ENCODE measurements around the gene SULT1A4.
"Not testable (repeated sequence)": the region's sequence is repeated elsewhere in the genome, so short reads cannot be mapped to it uniquely, and the experiment has no call there.

Gene SULT1A4

DNA sequence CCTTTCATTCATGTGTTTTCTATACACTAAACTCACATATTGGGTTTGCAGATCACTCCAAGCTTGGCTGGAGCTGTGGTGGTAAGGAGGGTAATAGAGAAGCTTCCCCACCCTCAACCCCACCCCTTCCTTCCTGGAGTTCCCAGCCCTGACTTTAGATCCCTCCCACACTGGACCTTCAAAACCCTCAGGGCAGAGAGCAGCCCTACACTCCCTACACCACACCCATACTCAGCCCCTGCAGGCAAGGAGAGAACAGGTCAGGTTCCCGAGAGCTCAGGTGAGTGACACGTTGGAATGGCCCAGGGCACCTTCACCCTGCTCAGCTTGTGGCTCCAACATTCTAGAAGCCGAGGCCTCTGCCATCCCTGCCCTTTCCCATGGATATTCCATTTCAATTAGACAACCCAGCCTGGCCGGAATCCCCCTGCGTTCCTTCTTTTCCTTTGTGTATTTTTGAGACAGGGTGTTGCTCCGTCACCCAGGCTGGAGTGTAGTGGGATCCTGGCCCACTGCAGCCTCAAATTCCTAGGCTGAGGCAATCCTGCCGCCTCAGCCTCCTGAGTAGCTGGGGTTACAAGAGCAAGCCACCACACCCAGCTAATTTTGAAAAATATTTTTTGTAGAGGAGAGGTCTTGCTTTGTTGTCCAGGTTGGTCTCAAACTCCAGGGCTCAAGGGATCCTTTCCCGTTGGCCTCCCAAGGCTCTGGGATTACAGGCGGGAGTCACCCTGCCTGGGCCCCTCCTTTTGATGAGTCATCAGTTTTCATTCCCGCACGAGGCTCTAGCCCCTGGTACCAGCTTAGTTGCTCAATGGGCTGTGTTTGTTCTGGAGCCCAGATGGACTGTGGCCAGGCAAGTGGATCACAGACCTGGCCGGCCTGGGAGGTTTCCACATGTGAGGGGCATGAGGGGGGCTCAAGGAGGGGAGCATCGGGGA lies at the start of gene SULT1A4:
TSS of gene SULT1A4 (plus strand) at position 208 of the 941 bp plus-strand sequence. CDS start 1,473 bp downstream, outside the sequence.
- DNase-seq (ENCODE audit: low read depth) = not testable (repeated sequence)

DNA sequence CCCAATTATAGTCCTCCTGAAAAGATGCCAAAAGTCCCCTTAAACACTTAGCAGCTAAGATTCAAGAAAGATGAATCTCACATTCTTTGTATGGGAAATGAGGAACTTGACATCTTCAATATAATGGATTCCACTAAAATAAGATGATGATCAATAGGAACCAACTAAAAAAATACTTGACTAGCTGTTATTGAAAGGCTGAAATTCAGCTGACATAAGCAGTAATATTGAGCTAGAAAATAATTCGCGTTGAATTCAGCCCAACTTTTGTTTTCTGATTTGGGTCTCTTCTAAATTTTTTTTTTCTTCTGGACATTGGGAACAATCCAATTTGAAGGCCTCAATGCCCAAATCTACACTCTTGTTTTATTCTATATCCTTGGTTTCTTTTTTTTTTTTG lies 36.1 kb upstream of the SULT1A4 start:
- not testable (repeated sequence) for DNase-seq (ENCODE audit: low read depth)

DNA sequence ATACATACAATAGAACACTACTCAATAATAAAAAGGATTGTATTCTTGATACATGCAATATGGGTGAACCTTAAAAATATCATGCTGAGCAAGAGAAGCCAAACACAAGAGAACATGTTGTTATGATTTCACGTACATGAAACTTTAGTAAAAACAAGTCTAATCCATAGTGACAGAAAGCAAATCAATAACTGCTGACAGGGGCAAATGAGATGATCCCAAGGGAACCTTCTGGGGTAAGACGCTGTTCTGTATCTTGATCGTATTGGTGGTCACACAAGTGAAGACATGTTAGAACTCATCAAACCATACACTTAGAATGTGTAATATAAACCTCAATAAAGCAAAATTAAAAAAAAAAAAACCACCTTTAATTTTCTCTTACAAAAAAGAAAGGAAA lies 34.3 kb upstream of the SULT1A4 start:
- DNase-seq (ENCODE audit: low read depth) = not testable (repeated sequence)

DNA sequence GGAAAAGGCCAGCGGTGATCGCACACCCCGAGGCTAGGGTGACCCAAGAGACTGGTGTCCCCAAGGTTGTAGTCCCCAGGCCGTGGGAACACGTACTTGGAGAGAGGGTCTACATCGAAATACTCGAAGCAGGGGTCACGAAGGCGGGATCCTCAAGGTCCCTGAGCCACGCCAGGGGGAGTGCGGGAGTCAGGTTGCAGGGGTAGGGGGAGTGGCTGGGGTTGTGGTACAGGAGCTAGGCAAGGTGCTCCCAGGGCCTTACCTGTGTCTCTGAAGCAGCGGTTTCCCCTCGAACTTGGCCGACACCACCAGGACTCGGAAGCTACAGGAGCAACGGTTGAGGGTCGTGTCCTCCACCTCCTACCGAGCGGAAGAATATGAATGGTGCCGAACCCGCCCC lies 6.0 kb upstream of the SULT1A4 start:
- DNase-seq (ENCODE audit: low read depth) = not testable (repeated sequence)

DNA sequence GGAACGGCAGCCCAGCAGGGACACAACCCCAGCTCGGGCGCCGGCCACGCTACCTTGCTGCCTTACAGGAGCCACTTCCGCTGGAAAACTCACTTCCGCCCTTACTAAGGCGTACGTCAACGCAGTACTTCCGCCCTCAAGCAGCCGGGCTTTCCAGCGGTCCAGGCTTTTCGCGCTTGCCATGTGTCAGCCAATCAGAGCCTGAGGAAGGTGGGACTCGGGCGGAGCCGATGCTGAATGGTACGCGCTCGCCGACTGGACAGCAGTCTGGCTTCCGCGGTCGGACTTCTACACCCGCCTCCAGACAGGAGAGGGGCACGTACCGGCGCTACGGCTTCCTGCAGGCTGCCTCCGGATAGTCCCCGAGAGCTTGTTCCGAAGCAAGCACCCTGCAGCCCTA lies 5.4 kb upstream of the SULT1A4 start, which contains the start of the genes BOLA2 and SLX1B:
TSS of gene BOLA2 (minus strand) at position 83 of the 400 bp plus-strand sequence. CDS start 98 bp downstream, outside the sequence.
TSS of gene SLX1B (plus strand) at position 265 of the 400 bp plus-strand sequence.
- not testable (repeated sequence) for DNase-seq (ENCODE audit: low read depth)

DNA sequence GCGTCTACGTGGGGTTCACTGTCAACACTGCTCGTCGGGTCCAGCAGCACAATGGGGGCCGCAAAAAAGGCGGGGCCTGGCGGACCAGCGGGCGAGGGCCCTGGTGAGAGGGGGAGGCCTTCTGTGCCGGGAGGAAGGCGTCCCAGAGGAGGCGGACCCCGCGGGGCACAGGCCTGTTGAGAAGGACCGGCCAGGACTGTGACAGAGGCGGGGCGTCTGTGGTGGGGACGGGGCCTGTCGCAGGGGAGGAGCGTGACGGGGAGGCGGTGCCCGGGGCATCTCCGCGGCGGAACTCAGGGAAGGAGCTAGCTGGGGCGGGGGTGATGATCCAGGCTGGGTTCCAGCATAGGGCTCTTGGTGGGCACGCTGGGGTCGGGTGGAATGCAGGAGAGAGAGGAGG lies 4.9 kb upstream of the SULT1A4 start:
- not testable (repeated sequence) for DNase-seq (ENCODE audit: low read depth)

DNA sequence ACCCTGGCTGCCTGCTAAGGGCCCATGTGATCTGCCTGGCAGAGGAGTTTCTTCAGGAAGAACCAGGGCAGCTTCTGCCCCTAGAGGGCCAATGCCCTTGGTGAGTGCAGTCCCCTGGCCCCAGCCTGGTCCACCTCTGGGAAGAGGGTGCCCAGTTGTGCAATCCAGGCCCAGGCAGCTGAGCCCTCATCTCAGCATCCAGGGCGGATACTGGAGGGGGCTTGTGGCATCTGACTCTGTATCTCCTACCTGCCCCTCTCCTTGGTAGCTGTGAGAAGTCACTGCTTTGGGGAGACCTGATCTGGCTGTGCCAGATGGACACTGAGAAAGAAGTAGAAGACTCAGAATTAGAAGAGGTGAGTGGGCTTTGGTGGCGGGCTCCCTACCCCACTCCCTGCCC lies 2.1 kb upstream of the SULT1A4 start:
- DNase-seq (ENCODE audit: low read depth) = not testable (repeated sequence)

DNA sequence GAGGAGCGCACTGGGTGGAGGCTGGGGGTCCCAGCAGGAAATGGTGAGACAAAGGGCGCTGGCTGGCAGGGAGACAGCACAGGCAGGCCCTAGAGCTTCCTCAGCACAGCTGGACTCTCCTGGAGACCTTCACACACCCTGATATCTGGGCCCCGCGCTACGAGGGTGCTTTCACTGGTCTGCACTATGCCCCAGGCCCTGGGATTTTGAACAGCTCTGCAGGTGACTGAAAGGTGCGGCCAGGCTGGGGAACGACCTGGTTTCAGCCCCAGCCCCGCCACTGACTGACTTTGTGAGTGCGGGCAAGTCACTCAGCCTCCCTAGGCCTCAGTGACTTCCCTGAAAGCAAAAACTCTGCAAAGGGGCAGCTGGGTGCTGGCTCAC lies 926 bp downstream of the SULT1A4 start:
- DNase-seq (ENCODE audit: low read depth) = not testable (repeated sequence)

DNA sequence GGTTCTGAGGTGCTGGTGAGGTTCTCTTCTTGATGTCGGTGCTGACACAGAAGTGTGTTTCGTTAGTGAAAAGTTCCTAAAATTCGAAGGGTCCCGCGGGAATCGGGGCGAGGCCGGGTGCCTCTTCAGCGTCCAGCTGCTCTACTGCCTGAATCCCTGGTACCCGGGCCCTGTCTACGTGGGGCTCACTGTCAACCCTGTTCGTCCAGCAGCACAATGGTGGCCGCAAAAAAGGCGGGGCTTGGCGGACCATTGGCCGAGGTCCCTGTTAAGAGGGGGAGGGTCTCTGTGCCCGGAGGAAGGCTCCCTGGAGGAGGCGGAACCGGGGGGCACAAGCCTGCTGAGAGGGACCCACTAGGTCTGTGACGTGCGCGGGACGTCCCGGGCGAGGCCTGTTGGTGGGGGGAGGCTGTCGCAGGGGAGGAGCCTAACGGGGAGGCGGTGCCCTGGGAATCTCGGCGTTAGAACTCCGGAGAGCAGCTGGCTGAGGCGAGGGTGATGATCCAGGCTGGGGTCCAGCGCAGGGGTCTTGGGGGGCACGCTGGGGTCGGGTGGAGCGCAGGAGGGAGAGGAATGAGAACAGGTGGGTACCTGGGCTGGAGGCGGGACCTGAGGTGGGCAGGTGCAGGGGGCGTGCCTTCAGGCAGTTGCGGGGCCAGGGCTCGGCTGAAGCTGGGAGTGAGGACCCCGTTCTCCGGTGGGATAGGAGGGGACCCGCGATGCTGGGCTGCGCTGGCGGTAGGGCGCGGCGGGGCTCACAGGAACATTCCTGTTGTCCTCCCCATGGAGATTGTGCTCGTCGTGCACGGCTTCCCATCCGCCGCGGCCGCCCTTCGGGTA lies 6.5 kb downstream of the SULT1A4 start:
- DNase-seq (ENCODE audit: low read depth) = not testable (repeated sequence)

DNA sequence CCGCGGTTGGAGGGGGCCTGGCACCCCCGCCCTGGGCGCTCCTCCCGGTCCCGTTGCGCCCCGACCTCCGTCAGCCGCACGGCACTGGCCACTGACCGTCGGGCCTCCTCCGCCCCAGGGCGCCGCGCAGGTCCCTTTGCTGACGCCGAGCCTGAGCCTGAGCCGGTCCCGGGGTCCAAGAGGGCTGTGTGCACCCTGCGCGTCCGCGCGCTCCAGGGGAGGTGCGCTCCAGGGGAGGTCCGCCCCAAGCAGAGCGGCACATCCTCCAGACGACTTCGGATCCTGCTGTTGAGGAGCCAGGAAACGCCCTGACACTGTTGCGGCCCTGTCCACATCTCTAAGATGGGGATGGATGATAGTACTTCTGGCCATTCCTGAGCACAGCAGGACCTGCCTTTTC lies 7.2 kb downstream of the SULT1A4 start:
- DNase-seq (ENCODE audit: low read depth) = not testable (repeated sequence)

DNA sequence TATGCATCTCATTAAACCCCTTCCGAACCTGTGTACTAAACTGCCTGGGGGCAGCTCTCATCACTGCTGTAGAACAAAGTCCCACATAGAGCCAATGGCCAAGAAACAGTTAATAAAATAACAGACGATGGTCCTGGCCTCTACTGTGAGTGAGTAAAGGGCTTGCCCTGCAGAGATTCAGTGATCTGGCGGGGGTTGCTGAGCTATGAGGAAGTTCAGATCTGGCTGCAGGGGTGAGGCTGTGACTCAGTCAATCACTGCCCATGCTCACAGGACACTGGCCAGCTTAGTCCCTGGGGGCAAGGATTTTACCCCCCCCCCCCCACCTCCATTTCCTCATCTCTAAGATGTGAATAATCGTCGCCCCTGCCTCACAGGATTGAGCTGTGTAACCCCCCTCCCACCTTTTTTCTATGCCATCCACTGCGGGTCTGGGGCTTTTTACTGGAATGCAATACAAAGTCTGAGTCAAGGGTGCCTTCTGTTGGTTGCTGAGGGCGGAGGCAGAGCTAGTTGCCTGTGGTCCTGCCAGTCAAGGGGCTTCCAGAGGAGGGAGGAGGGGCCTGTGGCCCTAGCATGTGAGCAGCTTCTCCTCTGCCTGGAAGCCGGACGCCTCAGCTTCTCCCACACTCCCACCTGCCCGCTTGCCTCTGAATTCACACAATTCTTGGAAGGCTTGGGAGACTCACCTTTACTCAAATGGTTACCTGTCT lies 8.1 kb downstream of the SULT1A4 start:
- DNase-seq (ENCODE audit: low read depth) = not testable (repeated sequence)

DNA sequence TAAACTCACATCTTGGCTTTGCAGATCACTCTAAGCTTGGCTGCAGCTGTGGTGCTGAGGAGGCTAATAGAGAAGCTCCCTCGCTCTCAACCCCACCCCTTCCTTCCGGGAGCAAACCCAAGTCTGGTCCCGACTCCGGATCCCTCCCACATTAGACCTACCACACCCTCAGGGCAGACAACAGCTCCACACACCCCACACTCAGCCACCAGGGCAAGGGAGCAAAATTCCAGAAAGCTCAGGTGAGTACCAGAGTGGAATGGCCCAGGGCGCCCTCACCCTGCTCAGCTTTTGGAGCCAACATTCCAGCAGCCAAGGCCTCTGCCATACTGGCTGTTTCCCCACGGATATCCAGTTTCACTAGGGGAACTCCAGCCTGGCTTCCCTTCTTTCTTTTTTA lies 9.9 kb downstream of the SULT1A4 start:
- DNase-seq (ENCODE audit: low read depth) = not testable (repeated sequence)

DNA sequence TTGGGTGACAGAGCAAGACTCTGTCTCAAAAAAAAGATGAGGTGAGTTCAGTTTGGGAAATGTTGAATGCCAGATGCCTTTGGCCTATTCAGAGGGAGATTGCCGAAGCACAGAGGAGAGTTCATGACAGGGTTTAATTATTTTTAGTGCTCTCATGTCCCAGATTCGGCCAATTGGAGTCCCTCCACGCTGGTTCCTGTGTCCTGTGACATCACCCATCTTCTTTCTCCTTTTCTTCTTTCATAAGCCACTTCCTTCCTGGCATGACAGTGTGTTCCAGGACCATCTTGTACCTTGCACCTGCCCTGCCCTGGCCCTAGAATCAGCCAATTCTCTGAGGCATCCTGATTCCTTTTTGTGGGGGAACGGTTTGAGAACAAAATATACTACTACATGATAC lies 12.4 kb downstream of the SULT1A4 start:
- DNase-seq (ENCODE audit: low read depth) = not testable (repeated sequence)

DNA sequence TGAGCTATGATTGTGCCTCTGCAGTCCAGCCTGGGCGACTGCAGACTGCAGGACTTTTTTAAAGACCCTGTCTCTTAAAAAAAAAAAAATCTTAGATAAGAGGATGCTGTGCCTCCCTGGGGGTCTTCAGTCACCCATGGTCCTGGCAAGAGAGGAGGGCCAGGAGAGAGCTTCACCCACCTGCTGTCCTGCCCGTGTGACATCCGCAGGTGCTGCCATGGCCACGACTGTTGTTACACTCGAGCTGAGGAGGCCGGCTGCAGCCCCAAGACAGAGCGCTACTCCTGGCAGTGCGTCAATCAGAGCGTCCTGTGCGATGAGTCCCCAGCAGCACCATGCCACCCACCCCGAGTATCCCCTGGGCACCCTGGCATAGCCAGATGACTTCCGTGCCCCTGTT lies 22.6 kb downstream of the SULT1A4 start:
- not testable (repeated sequence) for DNase-seq (ENCODE audit: low read depth)

DNA sequence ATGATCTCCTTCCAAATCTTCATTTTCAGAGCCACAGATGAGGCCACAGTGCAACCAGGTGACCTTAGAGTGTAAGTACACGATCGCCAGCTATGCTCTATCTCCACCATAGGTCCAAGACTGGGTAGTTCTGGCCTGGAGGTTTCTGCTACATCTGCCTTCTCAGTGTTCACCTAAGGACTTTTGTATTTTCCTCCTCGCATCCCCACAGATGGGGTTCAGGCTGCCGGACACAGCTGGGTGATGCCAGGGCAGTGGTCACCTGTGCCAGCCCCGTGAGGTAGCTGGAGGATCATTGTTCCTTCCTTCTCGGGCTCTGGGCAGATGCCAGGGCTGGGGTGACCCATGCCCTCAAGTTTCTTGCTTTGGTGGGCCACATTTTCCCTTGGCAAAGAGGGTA lies 46.6 kb downstream of the SULT1A4 start, which contains the start of gene NPIPB12:
TSS of gene NPIPB12 (minus strand) at position 101 of the 400 bp plus-strand sequence.
- not testable (repeated sequence) for DNase-seq (ENCODE audit: low read depth)

Measured in HS-5 (cell line).